Sigmoid colon (tissue), 3 donors: Measurements from ENCODE around the gene HCN2.

ENCODE experiments used
- POLR2A ChIP-seq, 2 donors: fragments of 450-650 bp; IDR thresholded peaks; one replicate each; pipeline ENCODE4 v1.6.1; 2016; ENCODE audit warnings: antibody characterized with exemption in 2 of 2, mild to moderate bottlenecking in 2 of 2, moderate library complexity in 2 of 2
- TF ChIP-seq, protein P1 (sequence below), 4 experiments: fragments of 450-650 bp in 3 of 4; fragments of 200-600 bp in 1 of 4; IDR thresholded peaks; one replicate each; pipeline ENCODE4 v1.5.1; 2016 to 2019; ENCODE audit warnings: antibody characterized with exemption in 4 of 4, mild to moderate bottlenecking in 3 of 4, moderate library complexity in 2 of 4

DNA sequence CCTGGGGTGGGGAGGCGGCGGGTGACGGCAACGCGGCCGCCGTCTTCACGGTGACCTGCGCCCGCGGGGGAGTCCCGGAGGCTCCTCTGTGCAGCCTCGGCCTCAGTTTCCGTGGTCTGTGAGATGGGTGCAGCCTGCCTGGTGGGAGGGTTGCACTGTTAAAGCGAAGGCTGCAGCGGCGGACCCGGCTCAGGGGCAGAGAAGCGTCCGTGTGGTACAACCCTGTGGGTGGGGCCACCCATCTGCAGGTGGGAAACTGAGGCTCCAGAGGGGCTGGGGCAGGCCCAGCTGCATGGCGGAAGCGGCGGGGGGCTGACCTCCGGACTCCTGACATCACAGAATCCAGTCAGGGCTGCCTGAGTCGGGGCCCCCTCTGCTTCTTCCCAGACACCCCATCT, 50.5 kb downstream of the HCN2 start:
- TF ChIP-seq, protein P1, sequence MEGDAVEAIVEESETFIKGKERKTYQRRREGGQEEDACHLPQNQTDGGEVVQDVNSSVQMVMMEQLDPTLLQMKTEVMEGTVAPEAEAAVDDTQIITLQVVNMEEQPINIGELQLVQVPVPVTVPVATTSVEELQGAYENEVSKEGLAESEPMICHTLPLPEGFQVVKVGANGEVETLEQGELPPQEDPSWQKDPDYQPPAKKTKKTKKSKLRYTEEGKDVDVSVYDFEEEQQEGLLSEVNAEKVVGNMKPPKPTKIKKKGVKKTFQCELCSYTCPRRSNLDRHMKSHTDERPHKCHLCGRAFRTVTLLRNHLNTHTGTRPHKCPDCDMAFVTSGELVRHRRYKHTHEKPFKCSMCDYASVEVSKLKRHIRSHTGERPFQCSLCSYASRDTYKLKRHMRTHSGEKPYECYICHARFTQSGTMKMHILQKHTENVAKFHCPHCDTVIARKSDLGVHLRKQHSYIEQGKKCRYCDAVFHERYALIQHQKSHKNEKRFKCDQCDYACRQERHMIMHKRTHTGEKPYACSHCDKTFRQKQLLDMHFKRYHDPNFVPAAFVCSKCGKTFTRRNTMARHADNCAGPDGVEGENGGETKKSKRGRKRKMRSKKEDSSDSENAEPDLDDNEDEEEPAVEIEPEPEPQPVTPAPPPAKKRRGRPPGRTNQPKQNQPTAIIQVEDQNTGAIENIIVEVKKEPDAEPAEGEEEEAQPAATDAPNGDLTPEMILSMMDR (IDR thresholded peaks at IDR 0.05) = no peak
- TF ChIP-seq POLR2A (IDR thresholded peaks at IDR 0.05) = no peak
